Transverse colon (tissue), 4 donors: ENCODE results near the gene HMGN1. TPM values are rescaled to one million over a fixed set of nuclear protein-coding genes. Genes with fewer than 3 reads are reported as not detected.
A peak's percentile ranks its signal among the peaks of the same experiment; 100 is the strongest.

Experiments
- DNase-seq: peaks from one replicate; pipeline ENCODE4 v3.0.0-alpha.2; 2019
- H3K27ac ChIP-seq, 4 donors: fragments of 200-600 bp; sonication (generic); 2 replicates each; pipeline ENCODE4 v1.5.1; 2016 to 2018; ENCODE audit warnings: inconsistent platforms in 4 of 4
- H3K27me3 ChIP-seq: fragments of 200-600 bp; sonication (generic); 2 replicates; pipeline ENCODE4 v1.5.1; 2017; ENCODE audit warnings: inconsistent platforms
- H3K36me3 ChIP-seq, 4 donors: fragments of 200-600 bp; sonication (generic); 2 replicates each; pipeline ENCODE4 v1.5.1; 2017 to 2019; ENCODE audit warnings: inconsistent platforms in 4 of 4
- H3K4me1 ChIP-seq, 4 donors: fragments of 200-600 bp; sonication (generic); 2 replicates each; pipeline ENCODE4 v1.5.1; 2017 to 2020; ENCODE audit warnings: inconsistent platforms in 4 of 4
- H3K4me3 ChIP-seq, 4 donors: fragments of 200-600 bp; sonication (generic); 1 replicate in 1 of 4; 2 replicates in 3 of 4; pipeline versions ENCODE4 v1.5.1 to v1.6.1; 2017 to 2019; ENCODE audit warnings: inconsistent platforms in 4 of 4
- H3K9me3 ChIP-seq, 2 donors: fragments of 200-600 bp; sonication (generic); 2 replicates each; pipeline ENCODE4 v1.5.1; 2017 to 2019; ENCODE audit warnings: inconsistent platforms in 2 of 2
- EP300 ChIP-seq: sonication (generic); formaldehyde crosslinking; IDR thresholded peaks from one replicate; pipeline ENCODE4 v1.6.1; 2017; ENCODE audit warnings: antibody characterized with exemption, low read depth
- POLR2A ChIP-seq: fragments of 450-650 bp; IDR thresholded peaks from one replicate; pipeline ENCODE4 v1.6.1; 2016; ENCODE audit warnings: antibody characterized with exemption, mild to moderate bottlenecking, moderate library complexity
- POLR2AphosphoS5 ChIP-seq, 3 donors: sonication (generic); formaldehyde crosslinking; IDR thresholded peaks; one replicate each; pipeline ENCODE4 v1.6.1; 2016; ENCODE audit warnings: antibody characterized with exemption in 3 of 3
- WGBS, 2 donors: methylation state at CpG; one replicate each; pipeline ENCODE4 v1.1.5; 2018; ENCODE audit warnings: low coverage in 1 of 2; 5-methylcytosine and 5-hydroxymethylcytosine counted together
- in situ Hi-C, 4 donors: fragments of 200-750 bp; cut with MboI; loops; one replicate each; pipeline versions ENCODE4 v1.15.0 to v1.15.1; 2017; ENCODE audit warnings: low sequenced_read_pairs in 3 of 4, low pct_ligation_motif_present in 1 of 4, low pct_unique_long_range_greater_than_20kb in 1 of 4
- intact Hi-C: fragments of 100-400 bp; cut with DNase I; formaldehyde crosslinking; loops from one replicate; pipeline ENCODE4 v1.15.1; 2023; ENCODE audit warnings: low total_unique reads
- total RNA-seq, 4 donors: library from RNA; depleted of rRNA; stranded (reverse); fragments of >200 nt; gene quantifications; one replicate each; pipeline ENCODE4 v1.1.0, GENCODE V29; 2016
- TF ChIP-seq, protein P1 (sequence below), 5 experiments: fragments of 200-600 bp in 3 of 5; fragments of 450-650 bp in 2 of 5; sonication (generic) in 3 of 5; IDR thresholded peaks; 1 replicate in 2 of 5; 2 replicates in 3 of 5; pipeline ENCODE4 v1.5.1; 2016 to 2017; ENCODE audit warnings: antibody characterized with exemption in 5 of 5, inconsistent platforms in 3 of 5, mild to moderate bottlenecking in 2 of 5, moderate library complexity in 1 of 5

Gene HMGN1
- total RNA-seq, 4 donors from 2014 or later, result 51.1 to 277 (median 99.7) TPM

DNA sequence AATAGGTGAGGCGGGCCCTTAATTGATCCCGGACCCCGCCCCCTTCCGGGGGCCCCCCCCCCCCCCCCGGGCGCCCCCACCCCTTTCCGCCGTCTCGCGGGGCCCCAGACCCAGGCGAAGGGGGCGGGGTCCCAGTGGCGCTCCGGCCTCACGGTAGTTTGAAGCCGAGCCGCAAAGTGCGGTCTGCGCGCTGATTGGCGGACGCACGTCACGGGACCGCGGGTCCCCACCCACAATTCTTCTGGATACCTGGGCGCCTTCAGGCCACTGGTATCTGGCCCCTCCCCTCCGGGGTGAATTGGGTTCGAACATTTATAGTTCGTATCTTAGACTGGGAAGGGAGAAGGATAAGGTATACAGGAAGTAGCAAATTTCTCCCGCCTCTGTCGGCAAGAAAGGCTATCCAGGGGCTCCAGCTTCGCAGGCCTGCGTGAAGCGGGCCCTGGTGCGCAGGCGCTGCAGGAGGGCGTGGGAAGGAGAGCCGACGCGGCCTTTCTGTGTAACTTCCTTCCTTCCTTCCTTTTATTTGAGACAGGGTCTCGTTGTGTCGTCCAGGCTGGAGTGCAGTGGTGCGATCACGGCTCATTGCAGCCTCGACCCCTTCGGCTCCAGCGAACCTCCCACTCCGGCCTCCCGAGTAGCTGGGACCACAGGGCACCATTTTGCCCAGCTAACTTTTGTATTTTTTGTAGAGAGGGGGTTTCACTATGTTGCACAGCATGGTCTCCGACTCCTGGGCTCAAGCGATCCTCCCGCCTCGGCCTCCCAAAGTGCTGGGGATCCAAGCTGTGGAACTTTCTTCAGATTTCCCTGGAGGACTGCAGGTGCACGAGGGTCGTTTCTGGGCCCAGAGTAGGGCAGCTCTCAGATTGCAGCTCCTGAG is 564 bp upstream of the HMGN1 start:
- H3K4me1 ChIP-seq, result peaks cover 12 to 37% (median 25%) of the 10 kb centered on the region in 4 donors
- H3K27me3 ChIP-seq, result no peaks in the 10 kb centered on the region
- WGBS, 2 donors, result 6% methylated on average over 39 of the region's 56 CpGs; no CpG with 5 or more reads in 1 of the 2 donors
- H3K27ac ChIP-seq, result peak overlapping the region; percentile 94 to 98 (median 96)
- intact Hi-C loops (loop anchor here (5.0 kb wide), 1 partner anchor 38 kb away; no protein-coding TSS in a partner anchor), in situ Hi-C loops (no loop called here)
- H3K36me3 ChIP-seq, result peaks cover 0 to 6% (median 2%) of the 10 kb centered on the region in 4 donors
- no peaks in the 10 kb centered on the region for H3K9me3 ChIP-seq
- peak; percentile 40 to 76 (median 60) for TF ChIP-seq POLR2AphosphoS5 (IDR thresholded peaks at IDR 0.05)
- TF ChIP-seq, protein P1, sequence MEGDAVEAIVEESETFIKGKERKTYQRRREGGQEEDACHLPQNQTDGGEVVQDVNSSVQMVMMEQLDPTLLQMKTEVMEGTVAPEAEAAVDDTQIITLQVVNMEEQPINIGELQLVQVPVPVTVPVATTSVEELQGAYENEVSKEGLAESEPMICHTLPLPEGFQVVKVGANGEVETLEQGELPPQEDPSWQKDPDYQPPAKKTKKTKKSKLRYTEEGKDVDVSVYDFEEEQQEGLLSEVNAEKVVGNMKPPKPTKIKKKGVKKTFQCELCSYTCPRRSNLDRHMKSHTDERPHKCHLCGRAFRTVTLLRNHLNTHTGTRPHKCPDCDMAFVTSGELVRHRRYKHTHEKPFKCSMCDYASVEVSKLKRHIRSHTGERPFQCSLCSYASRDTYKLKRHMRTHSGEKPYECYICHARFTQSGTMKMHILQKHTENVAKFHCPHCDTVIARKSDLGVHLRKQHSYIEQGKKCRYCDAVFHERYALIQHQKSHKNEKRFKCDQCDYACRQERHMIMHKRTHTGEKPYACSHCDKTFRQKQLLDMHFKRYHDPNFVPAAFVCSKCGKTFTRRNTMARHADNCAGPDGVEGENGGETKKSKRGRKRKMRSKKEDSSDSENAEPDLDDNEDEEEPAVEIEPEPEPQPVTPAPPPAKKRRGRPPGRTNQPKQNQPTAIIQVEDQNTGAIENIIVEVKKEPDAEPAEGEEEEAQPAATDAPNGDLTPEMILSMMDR (IDR thresholded peaks at IDR 0.05), result no peak
- TF ChIP-seq POLR2A, result peak; percentile 77
- TF ChIP-seq EP300, result no peak
- DNase-seq, result peak; percentile 98
- peak overlapping the region; percentile 46 to 87 (median 66) for H3K4me3 ChIP-seq

DNA sequence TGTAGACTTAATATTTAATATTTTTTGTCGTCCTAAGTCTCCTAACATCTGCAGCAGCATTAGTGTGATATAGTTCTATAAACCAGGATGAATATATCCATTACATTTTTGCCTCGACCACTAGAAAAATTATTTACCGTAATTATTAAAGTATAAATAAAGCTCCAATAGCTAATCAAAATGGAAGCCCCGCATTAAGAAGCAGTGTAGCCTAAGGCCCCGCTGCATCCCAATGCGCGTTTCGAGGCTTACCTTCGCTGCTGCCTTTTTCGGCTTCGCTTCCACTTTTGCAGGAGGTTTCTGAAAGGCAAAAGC is 891 bp downstream of the HMGN1 start:
- TF ChIP-seq, protein P1 (IDR thresholded peaks at IDR 0.05), result peak in 1 of 5 experiments; percentile 3
- no peak for TF ChIP-seq EP300

DNA sequence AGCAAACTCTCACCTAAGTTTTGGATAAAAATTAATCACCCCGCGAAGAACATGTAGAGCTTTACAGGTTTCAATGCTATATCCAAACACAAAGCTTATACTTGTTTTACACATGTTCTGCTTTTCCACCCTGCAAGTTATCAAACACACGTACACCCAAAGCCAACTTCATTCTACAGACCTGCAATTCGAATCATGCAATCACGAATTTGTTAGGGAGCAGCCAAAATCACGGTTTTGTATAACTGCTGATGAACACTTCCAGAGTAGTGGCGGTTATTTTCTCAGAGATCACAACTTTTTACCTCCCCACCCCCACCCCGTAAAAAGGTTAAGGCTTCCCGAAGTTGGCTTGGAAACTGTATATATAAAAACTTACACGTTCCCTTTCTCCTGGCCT is 1.4 kb downstream of the HMGN1 start:
- Histone ChIP-seq H3K27me3 (no peaks in the 10 kb centered on the region), H3K36me3 (peaks cover 0 to 18% (median 6%) of the 10 kb centered on the region in 4 donors), H3K9me3 (no peaks in the 10 kb centered on the region), H3K4me1 (peaks cover 12 to 38% (median 25%) of the 10 kb centered on the region in 4 donors), H3K4me3 (peak overlapping the region; percentile 58 to 87 (median 72)), H3K27ac (peak overlapping the region; percentile 94 to 98 (median 96))
- WGBS, 2 donors, result 7 to 10% methylated on average over 10 of the region's 10 CpGs
- no peak for DNase-seq
- TF ChIP-seq EP300 (no peak), POLR2A (no peak), POLR2AphosphoS5 (IDR thresholded peaks at IDR 0.05) (no peak)
- TF ChIP-seq, protein P1 (IDR thresholded peaks at IDR 0.05), result peak in 1 of 5 experiments; percentile 15
- intact Hi-C loops, result loop anchor here (5.0 kb wide), 1 partner anchor 40 kb away; no protein-coding TSS in a partner anchor
- in situ Hi-C loops, result no loop called here

More for the DNA sequence above, 891 bp downstream of the HMGN1 start:
- Histone ChIP-seq H3K4me3 (peak overlapping the region; percentile 58 to 87 (median 72)), H3K36me3 (peaks cover 0 to 18% (median 6%) of the 10 kb centered on the region in 4 donors), H3K27ac (peak overlapping the region; percentile 94 to 98 (median 96)), H3K27me3 (no peaks in the 10 kb centered on the region), H3K4me1 (peaks cover 12 to 38% (median 25%) of the 10 kb centered on the region in 4 donors), H3K9me3 (no peaks in the 10 kb centered on the region)
- in situ Hi-C loops, result no loop called here
- 0 to 7% methylated on average over 5 to 11 of the region's 11 CpGs for WGBS, 2 donors
- intact Hi-C loops, result loop anchor here (1.0 to 5.0 kb wide), 2 partner anchors 34 to 39 kb away; no protein-coding TSS in a partner anchor
- DNase-seq, result no peak

DNA sequence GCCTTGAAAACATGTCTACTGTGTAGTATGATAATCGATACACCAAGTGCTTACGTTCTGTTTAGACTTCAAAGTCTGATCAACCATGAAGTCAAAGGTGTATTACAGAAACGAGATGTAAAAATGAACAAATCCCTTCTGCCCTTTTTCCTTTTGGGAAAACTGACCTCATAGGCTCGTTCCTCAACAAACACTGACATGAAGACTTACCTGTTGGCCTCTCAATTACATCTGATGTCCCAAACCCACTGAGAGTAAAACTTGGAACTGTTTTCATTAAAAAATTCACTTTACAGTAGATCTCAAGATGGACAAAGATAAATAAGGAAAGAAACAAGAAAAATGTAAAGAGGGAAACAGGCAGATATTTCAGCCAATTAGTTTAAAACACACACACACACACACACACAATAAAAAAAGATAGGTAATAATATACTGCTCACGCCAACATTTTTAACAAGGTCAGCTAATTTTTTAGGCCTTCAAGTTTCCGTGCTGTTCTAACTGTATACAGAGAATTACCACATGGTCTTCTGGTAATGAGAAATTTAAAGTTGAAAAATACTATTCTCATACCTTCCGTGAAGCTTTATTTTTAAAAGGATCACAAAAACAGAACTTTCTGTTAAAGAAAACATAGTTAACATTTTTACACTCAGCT is 2.1 kb downstream of the HMGN1 start:
- DNase-seq, result no peak
- 50 to 57% methylated on average over 6 to 7 of the region's 7 CpGs for WGBS, 2 donors
- Histone ChIP-seq H3K27me3 (no peaks in the 10 kb centered on the region), H3K4me3 (peak overlapping the region in 1 of 4 donors; percentile 87), H3K4me1 (peaks cover 12 to 38% (median 25%) of the 10 kb centered on the region in 4 donors), H3K36me3 (peaks cover 0 to 24% (median 9%) of the 10 kb centered on the region in 4 donors), H3K9me3 (no peaks in the 10 kb centered on the region), H3K27ac (peak overlapping the region in 1 of 4 donors; percentile 98)
- TF ChIP-seq POLR2AphosphoS5 (IDR thresholded peaks at IDR 0.05) (no peak), POLR2A (no peak), EP300 (no peak)
- TF ChIP-seq, protein P1 (IDR thresholded peaks at IDR 0.05), result no peak
- in situ Hi-C loops (no loop called here), intact Hi-C loops (loop anchor here (5.0 kb wide), 1 partner anchor 40 kb away; no protein-coding TSS in a partner anchor)
